HepG2 (cell line): ENCODE measurements around the gene VPS13D. TPM values are rescaled to one million over a fixed set of nuclear protein-coding genes. Genes with fewer than 3 reads are reported as not detected.

Experiments used
- ATAC-seq: fragments of 200-7000 bp; cut with Tn5 transposase; 3 replicates; pipeline ENCODE4 v1.9.1; 2020; ENCODE audit warnings: mild to moderate bottlenecking, moderate library complexity
- BruUV-seq: library from RNA; stranded (reverse); fragments of 400-500 nt; replicated peaks from 2 replicates; lab custom pipeline; 2021; lab: Mats Ljungman, UMichigan
- CTCF ChIA-PET: fragments of 300-600 bp; formaldehyde crosslinking; extraction: SDS; loops from one replicate; lab custom pipeline; 2021; ENCODE audit warnings: low total read pairs, inconsistent platforms, low intra/inter-chr PET ratio; lab: Yijun Ruan, JAX
- POLR2A ChIA-PET: fragments of 350-600 bp; sonication (Branson Sonifier 250); formaldehyde crosslinking; loops from one replicate; lab custom pipeline; 2020; ENCODE audit warnings: antibody characterized with exemption, inconsistent platforms; lab: Yijun Ruan, JAX
- DNase-seq: peaks from one replicate; pipeline ENCODE4 v3.0.0-alpha.2; 2015; ENCODE audit warnings: low spot score
- FAIRE-seq: peaks from 3 replicates; lab custom pipeline; 2011; peaks lifted over from hg19 to GRCh38; lab: Jason Lieb, UNC
- H2AFZ ChIP-seq: one replicate; pipeline ENCODE4 v1.6.1; 2011; ENCODE audit warnings: low read length, inconsistent platforms
- H3K27ac ChIP-seq: fragments of 300-600 bp; 3 replicates; pipeline ENCODE4 v1.8.0; 2011; ENCODE audit warnings: mixed run types, mild to moderate bottlenecking, mixed read lengths, low read length, inconsistent platforms; ENCODE audit not compliant: insufficient read depth; ENCODE audit errors: extremely low read length
- H3K27me3 ChIP-seq, 2 experiments: fragments of 200-600 bp in 1 of 2; 2 replicates in 1 of 2; 3 replicates in 1 of 2; pipeline versions ENCODE4 v1.6.0 to v1.8.0; 2011; ENCODE audit warnings: low read length in 2 of 2, mild to moderate bottlenecking in 2 of 2, moderate library complexity in 2 of 2, inconsistent platforms in 1 of 2; ENCODE audit not compliant: insufficient read depth in 2 of 2, control insufficient read depth in 1 of 2
- H3K36me3 ChIP-seq, 2 experiments: fragments of 200-600 bp in 1 of 2; replicated peaks in 1 of 2; 2 replicates in 1 of 2; 3 replicates in 1 of 2; pipeline versions ENCODE4 v1.5.1 to v1.8.0; 2011; ENCODE audit warnings: low read length in 2 of 2, inconsistent platforms in 1 of 2; ENCODE audit not compliant: insufficient read depth in 2 of 2, control insufficient read depth in 1 of 2
- H3K4me1 ChIP-seq: 2 replicates; pipeline ENCODE4 v1.5.1; 2012; ENCODE audit warnings: low read length, inconsistent platforms; ENCODE audit not compliant: insufficient read depth
- H3K4me2 ChIP-seq: 2 replicates; pipeline ENCODE4 v1.6.0; 2011; ENCODE audit warnings: low read depth, low read length, inconsistent platforms
- H3K4me3 ChIP-seq, 3 experiments: fragments of 200-600 bp in 1 of 3; sonication (generic), shearing (Covaris generic) in 1 of 3; replicated peaks in 1 of 3; 2 replicates each; pipeline ENCODE4 v1.5.1; 2011 to 2016; ENCODE audit warnings: low read length in 3 of 3, inconsistent platforms in 2 of 3, low read depth in 2 of 3, mild to moderate bottlenecking in 2 of 3, control low read depth in 1 of 3, mixed read lengths in 1 of 3; ENCODE audit not compliant: insufficient read depth in 1 of 3
- H3K79me2 ChIP-seq: one replicate; pipeline ENCODE4 v1.6.1; 2011; ENCODE audit warnings: low read length, inconsistent platforms; ENCODE audit not compliant: insufficient read depth
- H3K9ac ChIP-seq: 2 replicates; pipeline ENCODE4 v1.6.0; 2011; ENCODE audit warnings: mild to moderate bottlenecking, low read depth, low read length, inconsistent platforms; ENCODE audit not compliant: insufficient read depth
- H3K9me3 ChIP-seq: 2 replicates; pipeline ENCODE4 v1.5.1; 2012; ENCODE audit warnings: mild to moderate bottlenecking, low read length
- H4K20me1 ChIP-seq: 2 replicates; pipeline ENCODE4 v1.6.0; 2011; ENCODE audit warnings: inconsistent platforms, mild to moderate bottlenecking, low read length, moderate library complexity; ENCODE audit not compliant: insufficient read depth
- FOSL2 ChIP-seq: sonication (generic); formaldehyde crosslinking; IDR thresholded peaks from 2 replicates; pipeline ENCODE4 v1.4.0; 2020; ENCODE audit warnings: missing genetic modification reagents
- SKI ChIP-seq: fragments of 450-650 bp; IDR thresholded peaks from one replicate; pipeline ENCODE4 v1.6.1; 2018; ENCODE audit warnings: mild to moderate bottlenecking; ENCODE audit not compliant: partially characterized antibody
- SOX13 ChIP-seq, 3 experiments: fragments of 450-650 bp in 1 of 3; sonication (generic) in 1 of 3; formaldehyde crosslinking in 1 of 3; IDR thresholded peaks in 2 of 3; conservative IDR thresholded peaks in 1 of 3; 2 replicates each; pipeline versions ENCODE4 v1.5.0 to v1.6.1; 2016 to 2020; ENCODE audit warnings: antibody characterized with exemption in 1 of 3, mild to moderate bottlenecking in 1 of 3, missing compliant biosample characterization in 1 of 3, missing genetic modification reagents in 1 of 3, moderate library complexity in 1 of 3
- TEAD3 ChIP-seq: optimal IDR thresholded peaks from 2 replicates; pipeline ENCODE3; 2016; ENCODE audit warnings: borderline replicate concordance
- ZNF24 ChIP-seq: fragments of 450-650 bp; IDR thresholded peaks from 2 replicates; pipeline ENCODE4 v1.6.1; 2017; ENCODE audit warnings: antibody characterized with exemption, mild to moderate bottlenecking
- ZNF292 ChIP-seq: sonication (generic); formaldehyde crosslinking; IDR thresholded peaks from 2 replicates; pipeline ENCODE4 v1.8.1; 2022; ENCODE audit warnings: mild to moderate bottlenecking, low read depth, missing genetic modification reagents, borderline replicate concordance
- ZNF331 ChIP-seq: sonication (generic); formaldehyde crosslinking; IDR thresholded peaks from 2 replicates; pipeline ENCODE4 v1.4.0; 2020; ENCODE audit warnings: missing genetic modification reagents
- ZNF629 ChIP-seq: sonication (generic); formaldehyde crosslinking; conservative IDR thresholded peaks from 2 replicates; pipeline ENCODE4 v1.5.0; 2020; ENCODE audit warnings: missing genetic modification reagents
- WGBS: methylation state at CpG from one replicate; pipeline ENCODE4 v1.1.6; 2017; ENCODE audit warnings: low lambda C conversion rate; 5-methylcytosine and 5-hydroxymethylcytosine counted together
- in situ Hi-C: cut with HindIII; loops from 2 replicates; pipeline ENCODE4 v1.10.0; 2017; ENCODE audit warnings: low pct_unique_long_range_greater_than_20kb; ENCODE audit not compliant: extremely low pct_ligation_motif_present
- intact Hi-C: fragments of 100-400 bp; cut with micrococcal nuclease; formaldehyde crosslinking; loops from one replicate; pipeline ENCODE4 v1.10.0; 2022; ENCODE audit not compliant: unreplicated experiment
- polyA plus RNA-seq, 8 experiments: library from polyadenylated mRNA; depleted of rRNA in 3 of 8; stranded (reverse) in 7 of 8; unstranded in 1 of 8; fragments of >200 nt; fragmentation: Illumina TruSeq in 4 of 8; extraction: Trizol in 4 of 8; gene quantifications; 2 replicates each; pipeline versions ENCODE4 v1.2.1 to v1.2.3, GENCODE V29; 2011 to 2016; ENCODE audit warnings: low read depth in 4 of 8, missing spikeins in 1 of 8, mixed read lengths in 1 of 8; ENCODE audit not compliant: insufficient read depth in 1 of 8
- total RNA-seq, 5 experiments: library from RNA; depleted of rRNA; stranded (reverse); fragments of >200 nt; fragmentation: Illumina TruSeq; extraction: Trizol; gene quantifications; 2 replicates each; pipeline ENCODE4 v1.2.3, GENCODE V29; 2016; ENCODE audit warnings: low read depth in 1 of 5
- TF ChIP-seq, protein P1 (sequence below): sonication (generic); formaldehyde crosslinking; IDR thresholded peaks from 2 replicates; pipeline ENCODE4 v1.5.0; 2020; ENCODE audit warnings: mild to moderate bottlenecking, missing genetic modification reagents, borderline replicate concordance
- TF ChIP-seq, protein P2 (sequence below): IDR thresholded peaks from 2 replicates; pipeline ENCODE4 v1.6.1; 2016; ENCODE audit warnings: mild to moderate bottlenecking
- TF ChIP-seq, protein P3 (sequence below): sonication (generic); formaldehyde crosslinking; IDR thresholded peaks from 2 replicates; pipeline ENCODE4 v1.8.0; 2022; ENCODE audit warnings: missing genetic modification reagents, mild to moderate bottlenecking, inconsistent platforms, borderline replicate concordance

The VPS13D gene
- total and polyA plus RNA-seq, 2 of the 13 experiments (the other 11 are each of a cell fraction or from before 2014, with no cell fraction given), result 8.6 to 13.9 TPM

DNA sequence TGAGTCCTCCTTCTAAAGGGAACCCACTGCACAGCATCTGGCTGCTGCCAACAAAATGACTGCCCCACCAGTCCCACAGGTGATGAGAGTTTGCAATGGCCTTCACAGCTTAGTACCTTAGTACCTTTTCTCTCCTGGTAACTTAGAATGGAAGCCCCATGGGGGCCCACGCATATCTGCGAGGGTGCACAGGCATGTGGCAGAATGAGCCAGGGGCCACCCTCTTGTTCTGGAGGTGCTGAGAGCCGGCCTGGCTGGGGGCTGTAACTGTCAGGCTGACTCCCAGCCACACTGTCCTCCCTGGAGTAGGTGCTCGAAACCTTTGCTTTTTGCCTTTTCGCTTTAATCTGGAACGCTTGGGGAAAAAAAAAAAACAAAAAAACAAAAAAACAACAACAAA, 203.1 kb downstream of the VPS13D start:
- FAIRE-seq (no peak), DNase-seq (no peak), ATAC-seq (peak; percentile 19; the same call in 1 of the 3 replicates)
- POLR2A ChIA-PET, result interaction anchor here (0.9 to 2.2 kb wide), 3 partner anchors 52 to 186 kb away, joined by 3 to 8 read pairs (median 3); no protein-coding TSS in a partner anchor
- Histone ChIP-seq H3K4me3 (no peak overlapping the region), H3K27ac (no peak overlapping the region), H3K9me3 (no peaks in the 10 kb centered on the region), H3K27me3 (no peaks in the 10 kb centered on the region), H3K36me3 (no peaks in the 10 kb centered on the region), H3K9ac (no peak overlapping the region), H3K79me2 (no peaks in the 10 kb centered on the region), H3K4me1 (peaks cover 57% of the 10 kb centered on the region), H2AFZ (no peak overlapping the region), H4K20me1 (no peaks in the 10 kb centered on the region), H3K4me2 (peak overlapping the region; percentile 46)
- no TSS peak for BruUV-seq
- TF ChIP-seq ZNF331 (CRISPR knock-in tag) (no peak), ZNF292 (CRISPR knock-in tag) (no peak)
- 87% methylated on average over 5 of the region's 6 CpGs for WGBS
- intact Hi-C loops, result loop anchor here (5.0 kb wide), 1 partner anchor 94 kb away; no protein-coding TSS in a partner anchor
- CTCF ChIA-PET, result no interaction called here
- in situ Hi-C loops, result no loop called here

DNA sequence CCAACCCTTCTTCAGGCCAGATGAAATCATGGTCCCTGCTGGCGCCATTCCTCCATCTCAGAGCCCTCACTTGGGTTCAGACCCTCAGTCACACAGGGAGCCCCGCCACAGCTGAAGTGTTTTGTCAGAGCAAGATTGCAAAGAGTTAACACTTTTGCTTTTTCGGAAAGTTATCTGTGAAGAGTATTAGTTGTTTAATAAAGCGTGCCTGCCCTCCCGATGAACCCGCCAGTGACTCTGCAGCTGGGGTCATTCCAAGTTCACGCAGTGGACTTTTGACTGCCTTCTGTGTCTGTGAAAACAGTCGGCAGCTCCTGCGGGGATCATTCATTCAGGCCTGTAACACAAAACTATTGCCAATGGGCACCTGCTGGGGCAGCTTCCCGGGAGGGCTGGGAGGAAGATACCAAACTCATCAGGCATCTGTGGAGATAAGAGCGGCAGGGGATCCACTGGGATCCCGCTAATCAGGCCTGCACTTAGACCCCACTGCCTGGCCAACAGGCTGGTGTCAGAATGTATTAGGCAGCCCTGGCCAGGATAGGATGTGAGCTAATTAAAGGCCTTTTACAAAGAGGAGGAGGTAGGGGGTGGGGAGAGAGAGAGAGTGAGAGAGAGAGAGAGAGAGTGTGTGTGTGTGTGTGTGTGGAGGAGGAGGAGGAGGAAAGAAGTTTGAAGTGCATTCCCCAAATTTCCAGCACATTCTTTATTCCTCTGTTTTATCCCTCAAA, 203.7 kb downstream of the VPS13D start:
- FAIRE-seq (peak; percentile 84), DNase-seq (peak; percentile 82), ATAC-seq (peak; percentile 75)
- in situ Hi-C loops (no loop called here), intact Hi-C loops (loop anchor here (5.0 kb wide), 1 partner anchor 94 kb away; no protein-coding TSS in a partner anchor)
- no TSS peak for BruUV-seq
- peak overlapping the region; percentile 46 for H3K4me2 ChIP-seq
- no peaks in the 10 kb centered on the region for H4K20me1 ChIP-seq
- WGBS, result 16% methylated on average over 11 of the region's 12 CpGs
- ChIA-PET CTCF (no interaction called here), POLR2A (interaction anchor here (0.9 to 2.2 kb wide), 3 partner anchors 52 to 185 kb away, joined by 3 to 8 read pairs (median 3); no protein-coding TSS in a partner anchor)
- no peaks in the 10 kb centered on the region for H3K27me3 ChIP-seq
- no peaks in the 10 kb centered on the region for H3K36me3 ChIP-seq
- no peak overlapping the region for H3K9ac ChIP-seq
- no peak overlapping the region for H3K4me3 ChIP-seq
- peaks cover 63% of the 10 kb centered on the region for H3K4me1 ChIP-seq
- no peak overlapping the region for H2AFZ ChIP-seq
- no peak overlapping the region for H3K27ac ChIP-seq
- H3K9me3 ChIP-seq, result no peaks in the 10 kb centered on the region
- no peaks in the 10 kb centered on the region for H3K79me2 ChIP-seq
- TF ChIP-seq, protein P1, sequence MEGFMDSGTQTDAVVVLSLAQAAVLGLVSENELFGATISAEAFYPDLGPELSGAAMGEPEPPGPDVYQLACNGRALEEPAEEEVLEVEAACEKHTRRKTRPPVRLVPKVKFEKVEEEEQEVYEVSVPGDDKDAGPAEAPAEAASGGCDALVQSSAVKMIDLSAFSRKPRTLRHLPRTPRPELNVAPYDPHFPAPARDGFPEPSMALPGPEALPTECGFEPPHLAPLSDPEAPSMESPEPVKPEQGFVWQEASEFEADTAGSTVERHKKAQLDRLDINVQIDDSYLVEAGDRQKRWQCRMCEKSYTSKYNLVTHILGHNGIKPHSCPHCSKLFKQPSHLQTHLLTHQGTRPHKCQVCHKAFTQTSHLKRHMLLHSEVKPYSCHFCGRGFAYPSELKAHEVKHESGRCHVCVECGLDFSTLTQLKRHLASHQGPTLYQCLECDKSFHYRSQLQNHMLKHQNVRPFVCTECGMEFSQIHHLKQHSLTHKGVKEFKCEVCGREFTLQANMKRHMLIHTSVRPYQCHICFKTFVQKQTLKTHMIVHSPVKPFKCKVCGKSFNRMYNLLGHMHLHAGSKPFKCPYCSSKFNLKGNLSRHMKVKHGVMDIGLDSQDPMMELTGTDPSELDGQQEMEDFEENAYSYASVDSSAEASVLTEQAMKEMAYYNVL (CRISPR knock-in tag), result peak; percentile 54; the same call in 1 of the 2 replicates
- TF ChIP-seq, protein P2, sequence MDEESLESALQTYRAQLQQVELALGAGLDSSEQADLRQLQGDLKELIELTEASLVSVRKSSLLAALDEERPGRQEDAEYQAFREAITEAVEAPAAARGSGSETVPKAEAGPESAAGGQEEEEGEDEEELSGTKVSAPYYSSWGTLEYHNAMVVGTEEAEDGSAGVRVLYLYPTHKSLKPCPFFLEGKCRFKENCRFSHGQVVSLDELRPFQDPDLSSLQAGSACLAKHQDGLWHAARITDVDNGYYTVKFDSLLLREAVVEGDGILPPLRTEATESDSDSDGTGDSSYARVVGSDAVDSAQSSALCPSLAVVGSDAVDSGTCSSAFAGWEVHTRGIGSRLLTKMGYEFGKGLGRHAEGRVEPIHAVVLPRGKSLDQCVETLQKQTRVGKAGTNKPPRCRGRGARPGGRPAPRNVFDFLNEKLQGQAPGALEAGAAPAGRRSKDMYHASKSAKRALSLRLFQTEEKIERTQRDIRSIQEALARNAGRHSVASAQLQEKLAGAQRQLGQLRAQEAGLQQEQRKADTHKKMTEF (CRISPR knock-in tag), result peak; percentile 73; the same call in 1 of the 2 replicates
- TF ChIP-seq ZNF629 (CRISPR knock-in tag), result 0 out of 2 replicates have a peak, but pooled peaks have one; percentile 7
- TF ChIP-seq SKI, result peak; percentile 98
- peak; percentile 78; the same call in 1 of the 2 replicates for TF ChIP-seq ZNF24
- peak; percentile 69 for TF ChIP-seq FOSL2 (CRISPR knock-in tag)
- TF ChIP-seq, protein P3, sequence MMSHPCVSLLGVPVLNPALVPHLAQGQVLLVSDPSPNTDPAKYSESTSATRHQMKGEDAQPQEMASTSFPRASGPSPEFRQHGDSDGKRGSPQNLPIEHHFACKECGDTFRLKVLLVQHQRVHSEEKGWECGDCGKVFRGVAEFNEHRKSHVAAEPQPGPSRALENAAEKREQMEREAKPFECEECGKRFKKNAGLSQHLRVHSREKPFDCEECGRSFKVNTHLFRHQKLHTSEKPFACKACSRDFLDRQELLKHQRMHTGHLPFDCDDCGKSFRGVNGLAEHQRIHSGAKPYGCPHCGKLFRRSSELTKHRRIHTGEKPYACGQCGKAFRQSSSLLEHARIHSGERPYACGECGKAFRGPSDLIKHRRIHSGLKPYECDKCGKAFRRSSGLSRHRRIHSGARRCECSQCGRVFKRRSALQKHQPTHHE (CRISPR knock-in tag), result peak; percentile 39; the same call in 1 of the 2 replicates
- peak; percentile 33 for TF ChIP-seq TEAD3 (CRISPR knock-in tag)
- no peak for TF ChIP-seq SOX13 (IDR thresholded peaks at IDR 0.05)
- peak in 1 of 2 experiments; percentile 74; a peak in 2 of 4 replicates for TF ChIP-seq SOX13 (CRISPR knock-in tag; conservative IDR thresholded peaks at IDR 0.05 in 1 of 2, IDR thresholded peaks at IDR 0.05 in 1 of 2)
